HepG2 (cell line): ENCODE measurements around the gene TPD52L2. TPM values are rescaled to one million over a fixed set of nuclear protein-coding genes. Genes with fewer than 3 reads are reported as not detected.
A peak's percentile ranks its signal among the peaks of the same experiment; 100 is the strongest.

Source experiments
- AGO1 ChIP-seq: fragments of 200-400 bp; formaldehyde crosslinking; IDR thresholded peaks from 2 replicates; pipeline ENCODE4 v1.6.1; 2017; ENCODE audit warnings: mild to moderate bottlenecking, low read depth, low read length, moderate library complexity; ENCODE audit not compliant: poor library complexity, severe bottlenecking
- CEBPB ChIP-seq: IDR thresholded peaks from 2 replicates; pipeline ENCODE4 v1.6.1; 2011; ENCODE audit warnings: low read depth, low read length, improper control_type of control experiment, borderline replicate concordance
- SNRNP70 ChIP-seq: fragments of 200-400 bp; formaldehyde crosslinking; IDR thresholded peaks from 2 replicates; pipeline ENCODE4 v1.6.1; 2017; ENCODE audit warnings: mild to moderate bottlenecking, low read depth, low read length, moderate library complexity
- SRY ChIP-seq: sonication (generic); formaldehyde crosslinking; IDR thresholded peaks from 2 replicates; pipeline ENCODE4 v1.8.0; 2022; ENCODE audit warnings: mild to moderate bottlenecking, missing genetic modification reagents
- XRCC5 ChIP-seq: fragments of 200-400 bp; formaldehyde crosslinking; optimal IDR thresholded peaks from 2 replicates; pipeline ENCODE3; 2017; ENCODE audit warnings: mild to moderate bottlenecking, low read length
- ZFY ChIP-seq: sonication (generic); formaldehyde crosslinking; IDR thresholded peaks from 2 replicates; pipeline ENCODE4 v1.4.0; 2020; ENCODE audit warnings: missing genetic modification reagents
- polyA plus RNA-seq, 8 experiments: library from polyadenylated mRNA; depleted of rRNA in 3 of 8; stranded (reverse) in 7 of 8; unstranded in 1 of 8; fragments of >200 nt; fragmentation: Illumina TruSeq in 4 of 8; extraction: Trizol in 4 of 8; gene quantifications; 2 replicates each; pipeline versions ENCODE4 v1.2.1 to v1.2.3, GENCODE V29; 2011 to 2016; ENCODE audit warnings: low read depth in 4 of 8, missing spikeins in 1 of 8, mixed read lengths in 1 of 8; ENCODE audit not compliant: insufficient read depth in 1 of 8
- total RNA-seq, 5 experiments: library from RNA; depleted of rRNA; stranded (reverse); fragments of >200 nt; fragmentation: Illumina TruSeq; extraction: Trizol; gene quantifications; 2 replicates each; pipeline ENCODE4 v1.2.3, GENCODE V29; 2016; ENCODE audit warnings: low read depth in 1 of 5
- TF ChIP-seq, protein P1 (sequence below), 2 experiments: fragments of 450-650 bp in 1 of 2; sonication (generic) in 1 of 2; formaldehyde crosslinking in 1 of 2; IDR thresholded peaks; 2 replicates each; pipeline versions ENCODE4 v1.6.1 to v1.8.0; 2016 to 2022; ENCODE audit warnings: antibody characterized with exemption in 1 of 2, mild to moderate bottlenecking in 1 of 2, missing genetic modification reagents in 1 of 2
- TF ChIP-seq, protein P2 (sequence below): sonication (generic); formaldehyde crosslinking; IDR thresholded peaks from 2 replicates; pipeline ENCODE4 v1.8.1; 2023; ENCODE audit warnings: mild to moderate bottlenecking, moderate library complexity, missing genetic modification reagents
- TF ChIP-seq, protein P3 (sequence below): sonication (generic); formaldehyde crosslinking; IDR thresholded peaks from 2 replicates; pipeline ENCODE4 v1.9.0; 2021; ENCODE audit warnings: mild to moderate bottlenecking, missing genetic modification reagents
- TF ChIP-seq, protein P4 (sequence below): sonication (generic); formaldehyde crosslinking; IDR thresholded peaks from 2 replicates; pipeline ENCODE4 v1.5.0; 2020; ENCODE audit warnings: missing genetic modification reagents

The TPD52L2 gene
- total and polyA plus RNA-seq, 2 of the 13 experiments (the other 11 are each of a cell fraction or from before 2014, with no cell fraction given) = 156 to 184 TPM

DNA sequence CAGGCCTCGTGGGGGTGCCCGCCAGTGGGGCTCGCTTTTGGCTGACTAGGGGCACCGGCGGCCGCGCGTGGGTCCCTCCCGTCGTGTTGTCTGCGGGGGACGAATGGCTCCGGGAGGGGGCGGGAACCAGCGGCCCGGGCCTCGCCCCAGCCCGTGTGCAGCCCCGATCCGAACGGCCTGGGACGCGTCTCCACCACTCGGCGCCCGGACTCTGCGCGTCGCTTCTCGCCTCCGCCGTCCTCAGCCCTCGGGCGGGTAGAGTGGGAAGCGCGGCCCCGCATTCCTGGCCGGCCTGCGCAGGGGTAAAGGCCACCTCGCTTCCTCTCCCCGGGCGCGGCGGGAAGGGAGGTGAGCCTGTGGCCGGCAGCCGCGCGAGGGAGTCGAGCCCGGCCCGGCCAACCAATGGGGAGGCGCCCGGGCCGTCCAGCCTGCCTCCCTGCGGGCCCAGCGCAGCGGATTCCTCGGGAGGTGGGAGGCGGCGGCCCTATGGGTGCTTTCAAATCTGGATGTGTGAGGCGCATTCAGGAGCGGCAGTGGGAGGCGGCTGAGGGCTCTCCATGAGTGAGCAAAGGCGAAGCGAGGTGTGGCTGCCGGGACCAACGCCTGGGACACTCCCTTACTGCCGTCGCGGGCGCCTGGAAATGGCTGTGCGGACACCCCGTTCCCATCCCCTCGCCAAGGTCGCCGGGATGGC, 32.9 kb upstream of the TPD52L2 start (continued):
- TF ChIP-seq, protein P1, sequence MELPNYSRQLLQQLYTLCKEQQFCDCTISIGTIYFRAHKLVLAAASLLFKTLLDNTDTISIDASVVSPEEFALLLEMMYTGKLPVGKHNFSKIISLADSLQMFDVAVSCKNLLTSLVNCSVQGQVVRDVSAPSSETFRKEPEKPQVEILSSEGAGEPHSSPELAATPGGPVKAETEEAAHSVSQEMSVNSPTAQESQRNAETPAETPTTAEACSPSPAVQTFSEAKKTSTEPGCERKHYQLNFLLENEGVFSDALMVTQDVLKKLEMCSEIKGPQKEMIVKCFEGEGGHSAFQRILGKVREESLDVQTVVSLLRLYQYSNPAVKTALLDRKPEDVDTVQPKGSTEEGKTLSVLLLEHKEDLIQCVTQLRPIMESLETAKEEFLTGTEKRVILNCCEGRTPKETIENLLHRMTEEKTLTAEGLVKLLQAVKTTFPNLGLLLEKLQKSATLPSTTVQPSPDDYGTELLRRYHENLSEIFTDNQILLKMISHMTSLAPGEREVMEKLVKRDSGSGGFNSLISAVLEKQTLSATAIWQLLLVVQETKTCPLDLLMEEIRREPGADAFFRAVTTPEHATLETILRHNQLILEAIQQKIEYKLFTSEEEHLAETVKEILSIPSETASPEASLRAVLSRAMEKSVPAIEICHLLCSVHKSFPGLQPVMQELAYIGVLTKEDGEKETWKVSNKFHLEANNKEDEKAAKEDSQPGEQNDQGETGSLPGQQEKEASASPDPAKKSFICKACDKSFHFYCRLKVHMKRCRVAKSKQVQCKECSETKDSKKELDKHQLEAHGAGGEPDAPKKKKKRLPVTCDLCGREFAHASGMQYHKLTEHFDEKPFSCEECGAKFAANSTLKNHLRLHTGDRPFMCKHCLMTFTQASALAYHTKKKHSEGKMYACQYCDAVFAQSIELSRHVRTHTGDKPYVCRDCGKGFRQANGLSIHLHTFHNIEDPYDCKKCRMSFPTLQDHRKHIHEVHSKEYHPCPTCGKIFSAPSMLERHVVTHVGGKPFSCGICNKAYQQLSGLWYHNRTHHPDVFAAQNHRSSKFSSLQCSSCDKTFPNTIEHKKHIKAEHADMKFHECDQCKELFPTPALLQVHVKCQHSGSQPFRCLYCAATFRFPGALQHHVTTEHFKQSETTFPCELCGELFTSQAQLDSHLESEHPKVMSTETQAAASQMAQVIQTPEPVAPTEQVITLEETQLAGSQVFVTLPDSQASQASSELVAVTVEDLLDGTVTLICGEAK (IDR thresholded peaks at IDR 0.05) = no peak
- TF ChIP-seq, protein P1 (CRISPR knock-in tag; IDR thresholded peaks at IDR 0.05) = peak; percentile 91
- no peak for TF ChIP-seq CEBPB
- TF ChIP-seq, protein P2, sequence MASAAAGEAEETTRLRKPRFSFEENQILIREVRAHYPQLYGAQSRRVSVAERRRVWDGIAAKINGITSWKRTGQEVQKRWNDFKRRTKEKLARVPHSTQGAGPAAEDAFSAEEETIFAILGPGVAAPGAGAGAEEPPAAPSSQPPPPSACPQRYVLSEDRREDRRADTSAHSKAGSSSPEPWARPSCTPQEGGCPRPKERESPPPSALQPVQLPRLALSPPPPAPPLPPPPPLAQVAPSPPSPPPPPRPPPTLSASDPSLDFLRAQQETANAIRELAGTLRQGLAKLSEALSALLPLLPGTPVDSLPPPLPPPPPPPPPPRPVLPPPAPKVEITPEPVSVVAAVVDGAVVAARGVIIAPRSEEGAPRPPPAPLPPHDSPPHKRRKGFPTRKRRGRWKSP = peak; percentile 96
- no peak for TF ChIP-seq SNRNP70
- peak; percentile 88 for TF ChIP-seq XRCC5
- TF ChIP-seq, protein P3, sequence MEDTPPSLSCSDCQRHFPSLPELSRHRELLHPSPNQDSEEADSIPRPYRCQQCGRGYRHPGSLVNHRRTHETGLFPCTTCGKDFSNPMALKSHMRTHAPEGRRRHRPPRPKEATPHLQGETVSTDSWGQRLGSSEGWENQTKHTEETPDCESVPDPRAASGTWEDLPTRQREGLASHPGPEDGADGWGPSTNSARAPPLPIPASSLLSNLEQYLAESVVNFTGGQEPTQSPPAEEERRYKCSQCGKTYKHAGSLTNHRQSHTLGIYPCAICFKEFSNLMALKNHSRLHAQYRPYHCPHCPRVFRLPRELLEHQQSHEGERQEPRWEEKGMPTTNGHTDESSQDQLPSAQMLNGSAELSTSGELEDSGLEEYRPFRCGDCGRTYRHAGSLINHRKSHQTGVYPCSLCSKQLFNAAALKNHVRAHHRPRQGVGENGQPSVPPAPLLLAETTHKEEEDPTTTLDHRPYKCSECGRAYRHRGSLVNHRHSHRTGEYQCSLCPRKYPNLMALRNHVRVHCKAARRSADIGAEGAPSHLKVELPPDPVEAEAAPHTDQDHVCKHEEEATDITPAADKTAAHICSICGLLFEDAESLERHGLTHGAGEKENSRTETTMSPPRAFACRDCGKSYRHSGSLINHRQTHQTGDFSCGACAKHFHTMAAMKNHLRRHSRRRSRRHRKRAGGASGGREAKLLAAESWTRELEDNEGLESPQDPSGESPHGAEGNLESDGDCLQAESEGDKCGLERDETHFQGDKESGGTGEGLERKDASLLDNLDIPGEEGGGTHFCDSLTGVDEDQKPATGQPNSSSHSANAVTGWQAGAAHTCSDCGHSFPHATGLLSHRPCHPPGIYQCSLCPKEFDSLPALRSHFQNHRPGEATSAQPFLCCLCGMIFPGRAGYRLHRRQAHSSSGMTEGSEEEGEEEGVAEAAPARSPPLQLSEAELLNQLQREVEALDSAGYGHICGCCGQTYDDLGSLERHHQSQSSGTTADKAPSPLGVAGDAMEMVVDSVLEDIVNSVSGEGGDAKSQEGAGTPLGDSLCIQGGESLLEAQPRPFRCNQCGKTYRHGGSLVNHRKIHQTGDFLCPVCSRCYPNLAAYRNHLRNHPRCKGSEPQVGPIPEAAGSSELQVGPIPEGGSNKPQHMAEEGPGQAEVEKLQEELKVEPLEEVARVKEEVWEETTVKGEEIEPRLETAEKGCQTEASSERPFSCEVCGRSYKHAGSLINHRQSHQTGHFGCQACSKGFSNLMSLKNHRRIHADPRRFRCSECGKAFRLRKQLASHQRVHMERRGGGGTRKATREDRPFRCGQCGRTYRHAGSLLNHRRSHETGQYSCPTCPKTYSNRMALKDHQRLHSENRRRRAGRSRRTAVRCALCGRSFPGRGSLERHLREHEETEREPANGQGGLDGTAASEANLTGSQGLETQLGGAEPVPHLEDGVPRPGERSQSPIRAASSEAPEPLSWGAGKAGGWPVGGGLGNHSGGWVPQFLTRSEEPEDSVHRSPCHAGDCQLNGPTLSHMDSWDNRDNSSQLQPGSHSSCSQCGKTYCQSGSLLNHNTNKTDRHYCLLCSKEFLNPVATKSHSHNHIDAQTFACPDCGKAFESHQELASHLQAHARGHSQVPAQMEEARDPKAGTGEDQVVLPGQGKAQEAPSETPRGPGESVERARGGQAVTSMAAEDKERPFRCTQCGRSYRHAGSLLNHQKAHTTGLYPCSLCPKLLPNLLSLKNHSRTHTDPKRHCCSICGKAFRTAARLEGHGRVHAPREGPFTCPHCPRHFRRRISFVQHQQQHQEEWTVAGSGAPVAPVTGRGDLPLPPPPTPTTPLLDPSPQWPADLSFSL = no peak
- peak; percentile 87 for TF ChIP-seq ZFY (CRISPR knock-in tag)
- TF ChIP-seq SRY (CRISPR knock-in tag) = peak; percentile 94
- peak; percentile 74 for TF ChIP-seq AGO1
- TF ChIP-seq, protein P4, sequence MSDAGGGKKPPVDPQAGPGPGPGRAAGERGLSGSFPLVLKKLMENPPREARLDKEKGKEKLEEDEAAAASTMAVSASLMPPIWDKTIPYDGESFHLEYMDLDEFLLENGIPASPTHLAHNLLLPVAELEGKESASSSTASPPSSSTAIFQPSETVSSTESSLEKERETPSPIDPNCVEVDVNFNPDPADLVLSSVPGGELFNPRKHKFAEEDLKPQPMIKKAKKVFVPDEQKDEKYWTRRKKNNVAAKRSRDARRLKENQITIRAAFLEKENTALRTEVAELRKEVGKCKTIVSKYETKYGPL (CRISPR knock-in tag) = no peak
